DOHH2 (cell line): Measurements from ENCODE around the gene TRIP10.

Experiments
- EZH2phosphoT487 ChIP-seq: fragments of 200-600 bp; sonication (generic); IDR thresholded peaks from 2 replicates; pipeline ENCODE4 v1.6.1; 2017; ENCODE audit warnings: borderline replicate concordance, mild to moderate bottlenecking, antibody characterized with exemption, low read length, moderate library complexity, mixed read lengths
- TF ChIP-seq, protein P1 (sequence below): fragments of 200-600 bp; sonication (generic); IDR thresholded peaks from one replicate; pipeline ENCODE4 v1.5.1; 2014; ENCODE audit warnings: antibody characterized with exemption, mild to moderate bottlenecking, low read depth, low read length; ENCODE audit not compliant: poor library complexity, severe bottlenecking

DNA sequence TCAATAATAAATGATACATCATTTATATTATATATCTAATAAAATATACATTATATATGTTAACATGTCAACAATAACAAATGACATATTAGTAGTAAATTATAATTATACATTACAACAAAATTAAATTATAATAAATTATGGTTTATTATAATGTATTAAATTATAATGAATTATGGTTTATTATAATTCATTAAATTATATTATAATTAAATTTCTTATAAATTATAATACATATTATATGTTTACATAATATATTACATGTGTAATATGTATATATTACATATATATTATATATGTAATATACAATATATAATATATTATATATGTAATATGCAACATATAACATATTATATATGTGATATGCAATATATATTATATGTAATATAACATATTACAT, 39.5 kb upstream of the TRIP10 start:
- TF ChIP-seq, protein P1, sequence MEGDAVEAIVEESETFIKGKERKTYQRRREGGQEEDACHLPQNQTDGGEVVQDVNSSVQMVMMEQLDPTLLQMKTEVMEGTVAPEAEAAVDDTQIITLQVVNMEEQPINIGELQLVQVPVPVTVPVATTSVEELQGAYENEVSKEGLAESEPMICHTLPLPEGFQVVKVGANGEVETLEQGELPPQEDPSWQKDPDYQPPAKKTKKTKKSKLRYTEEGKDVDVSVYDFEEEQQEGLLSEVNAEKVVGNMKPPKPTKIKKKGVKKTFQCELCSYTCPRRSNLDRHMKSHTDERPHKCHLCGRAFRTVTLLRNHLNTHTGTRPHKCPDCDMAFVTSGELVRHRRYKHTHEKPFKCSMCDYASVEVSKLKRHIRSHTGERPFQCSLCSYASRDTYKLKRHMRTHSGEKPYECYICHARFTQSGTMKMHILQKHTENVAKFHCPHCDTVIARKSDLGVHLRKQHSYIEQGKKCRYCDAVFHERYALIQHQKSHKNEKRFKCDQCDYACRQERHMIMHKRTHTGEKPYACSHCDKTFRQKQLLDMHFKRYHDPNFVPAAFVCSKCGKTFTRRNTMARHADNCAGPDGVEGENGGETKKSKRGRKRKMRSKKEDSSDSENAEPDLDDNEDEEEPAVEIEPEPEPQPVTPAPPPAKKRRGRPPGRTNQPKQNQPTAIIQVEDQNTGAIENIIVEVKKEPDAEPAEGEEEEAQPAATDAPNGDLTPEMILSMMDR, result no peak
- no peak for TF ChIP-seq EZH2phosphoT487
